HL-60/S4 treated with retinoic acid at 250 ng/mL for 4 days and 3 days (cell line): Measurements from ENCODE around the gene TMEM39A.

Source experiments
- in situ Hi-C: fragments of 300-500 bp; cut with MboI; formaldehyde crosslinking; loops from 2 replicates; pipeline ENCODE4 v1.7.0; 2022; ENCODE audit warnings: low sequenced_read_pairs

The TMEM39A gene

DNA sequence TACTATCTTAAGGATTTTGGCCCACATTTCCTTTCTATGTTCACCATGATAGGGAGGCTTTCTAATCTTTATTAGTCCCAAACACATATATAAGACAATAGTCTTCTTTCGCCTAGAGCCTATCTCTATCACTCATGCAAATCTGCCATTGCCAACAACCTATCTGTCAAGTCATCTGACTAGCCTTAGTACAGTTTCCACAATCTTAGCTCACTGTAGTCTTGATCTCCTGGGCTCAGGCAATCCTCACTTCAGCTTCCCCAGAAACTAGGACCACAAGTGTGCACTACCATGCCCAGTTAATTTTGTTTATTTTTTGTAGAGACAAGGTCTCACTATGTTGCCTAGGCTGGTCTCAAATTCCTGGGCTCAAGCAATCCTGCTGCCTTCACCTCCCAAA is 6.9 kb downstream of the TMEM39A start:
- in situ Hi-C loops, result no loop called here

DNA sequence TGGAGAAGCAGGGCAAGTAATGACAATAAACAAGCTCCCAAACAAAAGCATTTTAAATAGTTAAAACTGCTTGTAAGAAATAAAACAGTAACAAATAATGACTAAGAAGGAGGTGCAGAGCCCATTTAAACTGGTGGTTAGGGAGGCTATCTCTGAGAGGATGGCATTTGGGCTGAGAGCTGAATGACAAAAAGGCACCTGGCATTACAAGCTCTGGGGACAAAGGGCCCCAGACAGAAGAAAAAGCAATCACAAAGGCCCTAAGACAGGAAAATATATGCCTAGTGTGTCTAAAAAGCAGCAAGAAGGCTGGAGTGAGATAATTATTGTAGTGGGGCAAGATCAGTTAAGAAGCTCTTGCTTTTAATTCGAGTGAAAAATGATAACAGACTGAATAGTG is 9.6 kb downstream of the TMEM39A start:
- in situ Hi-C loops, result no loop called here

DNA sequence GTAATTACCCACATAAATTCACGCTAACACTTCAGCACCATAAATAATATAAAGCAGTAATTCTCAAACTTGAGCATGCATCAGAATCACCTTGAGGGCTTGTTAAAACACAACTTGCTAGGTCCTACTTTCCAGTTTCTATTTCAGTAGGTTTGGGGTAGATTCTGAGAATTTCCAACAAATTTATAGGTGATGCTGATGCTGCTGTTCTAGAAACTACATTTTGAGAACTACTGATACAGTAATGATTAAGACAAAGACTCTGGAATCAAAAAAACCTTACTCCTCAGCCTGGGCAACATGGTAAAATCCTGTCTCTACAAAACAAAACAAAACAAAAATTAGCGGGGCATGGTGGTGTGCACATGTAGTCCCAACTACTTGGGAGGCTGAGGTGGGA is 18.8 kb downstream of the TMEM39A start:
- in situ Hi-C loops, result no loop called here

DNA sequence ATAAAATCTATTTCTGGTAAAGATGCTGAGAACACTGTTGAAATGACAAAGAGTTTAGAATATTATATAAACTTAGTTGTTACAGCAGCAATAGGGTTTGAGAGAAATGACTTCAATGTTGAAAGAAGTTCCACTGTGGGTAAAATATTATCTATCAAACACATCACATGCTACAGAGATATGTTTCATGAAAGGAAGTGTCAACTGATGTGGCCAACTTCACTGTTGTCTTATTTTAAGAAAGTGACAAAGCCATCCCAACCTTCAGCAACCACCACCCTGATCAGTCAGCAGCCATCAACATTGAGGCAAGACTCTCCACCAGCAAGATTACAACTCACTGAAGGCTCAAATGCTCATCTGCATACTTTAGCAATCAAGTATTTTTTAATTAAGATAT is 20.2 kb downstream of the TMEM39A start:
- in situ Hi-C loops, result no loop called here

DNA sequence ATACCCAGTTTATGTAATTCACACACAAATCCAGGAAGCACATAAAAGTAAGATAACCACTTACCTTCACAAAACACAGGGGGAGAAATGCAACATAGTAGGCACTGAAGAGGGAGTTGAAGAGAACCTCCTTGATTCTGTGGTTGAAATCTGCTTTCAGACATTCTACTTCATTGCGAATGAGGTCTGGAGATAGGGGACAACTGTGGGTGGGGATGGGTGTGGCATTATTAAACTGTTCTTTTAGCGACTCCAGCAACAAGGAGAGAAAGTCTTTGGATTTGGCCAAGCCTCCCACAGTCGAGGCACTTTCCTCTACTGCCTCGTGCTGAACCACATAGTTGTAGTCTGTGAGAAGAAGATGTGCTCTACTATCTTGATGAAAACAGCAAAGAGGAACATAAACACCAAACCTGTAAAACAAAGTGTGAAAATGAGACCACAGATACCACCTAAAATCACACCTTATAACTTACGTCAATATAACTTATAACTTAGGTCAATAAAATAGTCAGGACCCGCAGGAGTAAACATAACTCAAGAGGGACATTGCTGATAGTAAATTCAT is 25.6 kb downstream of the TMEM39A start:
- in situ Hi-C loops, result no loop called here

DNA sequence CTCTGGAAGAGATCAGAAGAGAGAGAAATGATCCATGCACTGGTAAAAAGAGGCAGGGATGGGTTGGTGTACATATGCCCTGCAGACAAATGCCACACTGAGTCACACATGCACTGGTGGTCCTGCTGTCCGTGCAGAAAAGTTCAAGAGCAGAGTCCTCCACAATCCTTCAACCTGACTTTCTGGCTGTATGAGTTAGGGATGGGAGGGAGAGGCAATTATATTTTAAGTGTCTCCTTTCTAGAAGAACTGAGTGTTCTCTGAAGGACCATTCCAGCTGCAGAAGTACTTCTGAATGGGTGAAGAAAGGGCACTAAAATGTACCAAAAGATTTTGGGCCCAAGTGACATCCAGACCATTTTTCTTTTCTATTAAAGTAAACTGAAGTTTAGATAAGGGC is 26.4 kb downstream of the TMEM39A start:
- in situ Hi-C loops, result no loop called here

DNA sequence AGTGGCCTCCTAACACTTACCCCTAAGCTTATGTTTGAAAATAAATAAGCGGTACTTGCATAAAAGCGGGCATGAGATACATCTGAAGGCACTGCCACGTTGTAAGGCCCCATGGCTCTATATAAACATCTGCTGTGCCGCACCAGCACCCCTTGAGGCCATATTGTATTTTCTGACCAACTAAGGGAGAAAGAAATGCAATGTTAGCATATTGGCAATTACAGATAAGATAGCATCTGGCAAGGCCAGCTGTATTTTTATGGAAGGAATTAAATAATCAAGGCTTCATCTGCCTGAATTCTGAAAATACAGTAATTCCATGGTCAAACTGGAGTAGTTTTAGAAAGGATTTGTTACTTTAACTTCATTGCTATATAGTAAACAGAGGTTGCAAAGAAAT is 28.7 kb downstream of the TMEM39A start:
- in situ Hi-C loops, result no loop called here

DNA sequence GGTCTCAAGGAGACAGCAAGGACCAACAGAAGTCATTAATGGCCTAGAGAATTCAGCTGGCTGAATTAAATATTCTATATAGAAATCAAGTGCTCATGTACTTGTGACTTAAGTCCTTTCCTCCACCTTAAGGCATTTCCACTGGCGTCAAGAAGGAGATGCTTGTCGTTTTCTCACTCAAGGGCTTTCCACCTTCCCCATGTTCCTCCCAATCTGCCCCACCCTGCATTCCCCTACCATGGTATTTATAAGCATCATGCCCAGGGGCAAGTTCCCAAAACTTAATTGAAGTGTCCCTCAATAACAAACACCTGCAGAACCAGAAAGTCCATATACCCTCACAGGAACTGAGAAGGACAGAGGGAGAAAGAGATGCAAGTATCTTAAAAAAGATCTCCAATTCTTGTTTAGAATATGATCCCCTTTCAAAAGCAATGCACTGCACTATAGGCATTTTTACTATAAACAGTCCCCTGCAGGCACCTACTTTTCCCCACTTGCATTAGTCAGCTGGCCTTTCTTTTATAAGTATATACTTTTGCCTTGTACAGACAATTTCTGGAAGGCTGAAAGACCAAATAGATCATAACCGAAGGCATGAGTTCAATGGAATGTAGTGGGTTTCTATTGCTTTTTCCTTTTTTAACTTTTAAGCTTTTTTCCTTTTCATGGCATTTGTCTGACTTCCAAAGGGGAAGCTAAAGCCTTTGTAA is 29.6 kb downstream of the TMEM39A start:
- in situ Hi-C loops, result no loop called here

DNA sequence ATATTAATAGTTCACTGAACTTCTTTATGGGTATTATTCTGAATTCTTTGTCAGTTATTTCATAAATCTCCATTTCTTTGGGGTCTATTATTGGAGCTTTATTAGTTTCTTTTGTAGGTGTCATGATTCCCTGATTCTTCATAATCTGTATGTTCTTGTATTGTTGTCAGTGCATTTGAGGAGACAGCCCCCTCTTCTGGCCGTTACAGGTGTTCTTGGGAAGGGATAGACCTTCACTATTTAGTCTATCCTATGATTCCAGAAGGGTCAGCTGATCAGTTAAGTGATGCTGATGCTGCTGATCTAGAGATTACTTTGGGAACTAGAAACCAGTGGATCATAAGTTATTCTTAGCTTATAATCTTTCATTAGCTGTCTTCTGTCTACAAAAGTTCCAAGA is 34.9 kb downstream of the TMEM39A start:
- in situ Hi-C loops, result no loop called here

DNA sequence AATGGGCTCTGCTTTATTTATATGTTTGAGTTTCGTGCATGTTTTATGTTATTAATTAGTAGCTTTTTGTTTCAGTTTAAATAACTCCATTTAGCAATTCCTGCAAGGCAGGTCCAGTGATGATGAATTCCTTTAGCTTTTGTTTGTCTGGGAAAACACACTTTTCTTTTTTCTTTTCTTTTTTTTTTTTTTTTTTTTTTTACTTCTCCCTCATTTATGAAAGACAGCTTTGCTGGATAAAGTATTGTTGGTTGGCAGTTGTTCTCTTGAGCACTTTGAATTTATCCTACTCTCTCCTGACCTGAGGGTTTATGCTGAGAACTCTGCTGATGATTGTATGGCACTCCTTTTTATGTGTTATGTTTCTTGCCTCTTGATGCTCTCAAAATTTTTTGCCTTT is 35.7 kb downstream of the TMEM39A start:
- in situ Hi-C loops, result no loop called here

DNA sequence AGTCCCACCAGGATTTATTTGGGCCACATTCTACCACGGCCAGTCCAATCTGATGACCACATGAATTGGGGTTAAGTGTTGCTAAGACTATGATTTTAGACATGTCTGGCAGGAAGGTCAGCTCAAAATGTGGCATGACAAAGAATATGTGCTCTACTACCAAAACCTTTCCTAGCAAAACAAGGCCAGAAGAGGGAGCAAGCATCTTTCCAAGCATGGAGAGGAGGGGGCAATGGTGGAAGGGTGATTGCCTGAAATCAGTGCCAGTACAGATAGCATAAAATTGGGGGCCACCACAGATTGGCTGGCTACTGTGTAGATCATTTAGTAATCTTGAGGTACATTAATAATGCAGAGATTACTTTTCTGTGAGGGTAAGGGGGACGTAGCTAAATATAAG is 43.2 kb downstream of the TMEM39A start:
- in situ Hi-C loops, result no loop called here

DNA sequence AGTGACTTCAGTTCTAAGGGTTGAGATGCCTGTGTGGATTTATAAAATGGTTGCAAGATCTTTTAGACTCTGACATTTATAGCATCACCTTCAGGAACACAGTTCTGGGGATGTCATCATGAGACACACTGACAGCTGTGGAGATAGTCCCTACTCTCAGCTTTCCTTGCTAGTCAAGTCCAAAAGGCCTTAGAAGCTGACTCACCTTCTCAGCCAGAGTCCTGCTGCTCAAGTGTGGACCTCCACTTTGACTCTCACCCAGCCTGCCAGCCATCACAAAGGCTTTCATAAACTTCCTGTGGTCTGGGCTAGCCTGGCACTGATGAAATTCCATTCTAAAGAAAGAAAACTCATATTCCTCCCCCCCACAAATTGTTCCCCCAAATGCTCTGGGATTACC is 44.8 kb downstream of the TMEM39A start:
- in situ Hi-C loops, result no loop called here

DNA sequence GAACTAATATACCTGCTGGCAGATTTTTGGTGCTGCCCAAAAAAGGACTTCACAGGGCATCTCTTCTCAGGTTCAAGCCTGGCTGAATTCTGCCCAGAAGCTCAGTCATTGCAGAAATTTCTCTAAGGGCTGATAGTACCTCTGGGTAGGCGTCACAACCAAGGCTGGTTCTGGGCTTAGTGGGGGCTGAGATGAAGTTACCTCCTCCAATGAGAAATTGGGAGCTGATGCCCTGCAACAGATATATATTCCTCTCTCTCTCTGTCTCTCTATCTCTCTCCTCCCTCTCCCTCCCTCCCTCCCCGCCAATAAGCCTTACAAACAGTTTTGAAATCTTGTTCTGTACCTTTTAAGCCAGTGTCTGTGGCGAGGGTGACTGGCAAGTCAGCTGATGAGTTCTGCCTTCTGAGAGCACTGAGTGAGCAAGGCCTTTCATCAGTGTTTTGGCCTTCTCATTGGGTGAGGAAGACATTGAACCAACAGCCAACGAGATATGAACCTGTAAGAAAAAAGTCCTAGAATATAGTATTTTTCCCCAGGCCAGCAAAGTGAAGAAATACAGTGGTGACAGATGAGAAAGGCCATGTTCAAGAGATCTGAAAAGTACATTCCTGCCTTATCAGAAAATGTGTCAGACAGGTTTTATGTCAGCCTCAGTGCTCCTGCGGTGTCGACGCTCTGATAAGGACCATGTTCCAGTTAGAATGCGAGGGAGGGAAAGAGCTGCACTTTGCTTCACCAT is 45.5 kb downstream of the TMEM39A start:
- in situ Hi-C loops, result no loop called here

DNA sequence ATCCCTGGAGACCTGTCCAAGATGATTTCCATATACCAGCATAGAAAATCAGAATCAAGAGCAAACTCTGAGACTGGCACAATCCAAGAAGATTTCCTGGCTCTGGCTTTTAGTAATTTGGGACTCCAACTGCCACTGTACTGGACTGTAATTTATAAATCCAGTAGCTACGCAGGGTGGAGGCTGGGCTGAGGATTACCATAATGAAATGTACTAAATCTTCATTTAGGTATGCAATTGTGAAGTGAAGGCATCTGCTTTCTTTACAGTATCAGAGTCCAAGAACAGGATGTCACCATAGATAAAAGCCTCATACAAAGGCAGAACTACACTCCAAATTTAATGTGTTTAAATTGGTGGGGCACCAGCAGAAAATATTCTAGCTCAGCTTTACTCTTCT is 46.5 kb downstream of the TMEM39A start:
- in situ Hi-C loops, result no loop called here

DNA sequence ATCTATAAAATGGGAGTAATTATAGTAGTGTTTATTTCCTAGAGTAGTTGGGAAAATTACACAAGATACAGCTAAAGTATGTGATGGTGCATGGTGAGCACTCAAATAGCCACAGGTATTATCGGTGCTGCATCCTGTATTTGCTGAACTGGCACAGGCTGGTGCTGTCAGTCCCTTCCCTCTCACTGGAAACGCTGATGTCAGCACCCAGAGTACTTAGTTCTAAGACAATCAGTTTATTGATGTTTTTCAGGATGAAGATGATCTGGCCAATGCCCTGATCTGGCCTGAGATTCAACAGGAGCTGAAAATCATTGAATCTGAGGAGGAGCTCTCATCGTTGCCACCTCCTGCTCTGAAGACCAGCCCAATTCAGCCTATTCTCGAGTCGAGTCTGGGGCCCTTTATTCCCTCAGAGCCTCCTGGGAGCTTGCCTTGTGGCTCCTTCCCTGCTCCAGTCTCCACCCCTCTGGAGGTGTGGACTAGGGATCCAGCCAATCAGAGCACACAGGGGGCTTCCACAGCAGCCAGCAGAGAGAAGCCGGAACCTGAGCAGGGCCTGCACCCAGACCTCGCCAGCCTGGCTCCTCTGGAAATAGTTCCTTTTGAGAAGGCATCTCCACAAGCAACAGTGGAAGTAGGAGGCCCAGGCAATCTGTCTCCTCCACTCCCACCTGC is 49.7 kb downstream of the TMEM39A start:
- in situ Hi-C loops, result no loop called here

DNA sequence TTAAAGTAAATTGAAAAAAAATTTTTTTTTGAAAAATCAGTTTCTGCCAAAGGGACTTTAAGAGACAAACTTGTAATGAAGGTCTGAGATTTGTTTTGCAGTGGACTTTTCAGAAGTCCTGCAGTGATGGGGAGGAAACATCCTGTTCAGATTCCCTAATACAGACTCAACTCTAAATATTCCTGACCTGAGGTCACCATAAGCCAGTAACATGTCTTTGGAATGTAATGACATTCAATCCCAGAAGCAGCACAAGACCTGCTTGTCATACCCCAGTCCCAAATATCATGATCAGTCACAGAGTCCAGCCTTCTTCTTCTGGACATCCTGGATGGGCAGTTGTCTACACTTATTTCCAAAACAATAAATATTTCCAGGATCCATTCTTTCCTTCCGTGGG is 53.6 kb downstream of the TMEM39A start:
- in situ Hi-C loops, result no loop called here

DNA sequence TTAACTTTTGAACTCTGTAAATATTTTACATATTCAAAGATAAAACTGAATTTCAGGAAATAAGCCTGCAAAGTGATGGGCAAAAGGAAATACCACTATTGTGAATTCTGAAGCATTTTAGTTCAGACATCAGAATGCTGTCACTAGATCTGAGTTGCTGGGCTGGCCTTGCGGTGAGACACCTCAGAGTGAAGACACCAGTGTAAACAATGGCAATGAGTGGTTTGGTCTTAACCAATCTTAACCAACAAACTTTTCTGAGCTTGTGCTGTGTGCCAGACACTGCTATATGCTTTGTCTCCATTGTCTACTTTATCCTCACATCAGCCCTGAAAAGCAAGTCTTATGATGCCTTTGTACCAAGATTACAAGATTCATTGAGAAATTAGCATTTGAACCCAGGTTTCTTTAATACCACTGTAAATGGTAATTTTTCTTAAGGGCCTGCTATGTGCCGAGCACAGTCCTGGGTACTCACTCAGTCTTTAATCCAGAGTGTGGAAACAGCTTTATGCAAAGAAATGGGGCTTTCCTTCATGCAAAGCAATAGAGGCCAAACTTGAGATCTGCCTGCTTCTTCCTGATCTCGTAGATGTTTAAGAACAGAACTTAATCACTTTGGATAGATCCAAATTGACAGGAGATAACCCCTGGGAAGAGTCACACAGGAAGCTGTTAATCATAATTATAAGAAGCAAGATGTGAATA is 55.0 kb downstream of the TMEM39A start:
- in situ Hi-C loops, result no loop called here

DNA sequence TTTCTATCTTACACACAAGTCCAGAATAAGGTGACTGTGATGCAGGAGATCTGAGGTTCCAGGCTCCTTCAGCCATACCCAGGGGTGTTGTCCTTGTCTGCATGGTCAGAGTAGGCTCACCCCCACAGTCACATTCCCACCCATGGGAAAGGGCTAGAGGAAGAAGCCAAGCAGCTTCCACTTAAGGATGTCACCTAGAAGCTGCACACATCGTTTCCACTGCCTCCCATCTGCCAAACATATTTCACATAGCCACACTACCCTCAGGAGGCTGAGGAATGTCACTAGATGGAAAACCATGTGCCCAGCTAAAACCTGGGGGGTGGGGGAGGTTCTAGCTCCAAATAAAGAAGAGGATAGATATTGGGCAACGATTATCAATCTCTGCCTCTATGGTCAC is 58.1 kb downstream of the TMEM39A start:
- in situ Hi-C loops, result no loop called here

DNA sequence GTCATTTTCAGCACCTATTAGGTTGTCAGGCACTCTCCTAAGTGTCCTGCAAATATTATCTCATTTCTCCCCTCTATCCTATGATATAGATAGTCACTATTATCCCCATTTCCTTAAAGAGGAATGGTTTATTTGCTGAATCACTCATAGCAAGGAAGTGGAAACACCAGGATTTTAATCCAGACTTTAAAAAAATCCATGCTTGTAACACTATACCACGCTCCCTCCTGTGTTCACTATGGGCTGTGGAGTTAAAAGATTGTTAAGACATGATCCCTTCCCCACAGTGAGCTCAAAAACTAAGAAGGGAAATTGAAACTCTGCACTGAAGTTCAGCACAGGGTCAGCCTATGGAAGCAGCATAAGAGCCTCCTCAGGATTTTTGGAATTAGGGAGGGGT is 60.2 kb downstream of the TMEM39A start:
- in situ Hi-C loops, result no loop called here

DNA sequence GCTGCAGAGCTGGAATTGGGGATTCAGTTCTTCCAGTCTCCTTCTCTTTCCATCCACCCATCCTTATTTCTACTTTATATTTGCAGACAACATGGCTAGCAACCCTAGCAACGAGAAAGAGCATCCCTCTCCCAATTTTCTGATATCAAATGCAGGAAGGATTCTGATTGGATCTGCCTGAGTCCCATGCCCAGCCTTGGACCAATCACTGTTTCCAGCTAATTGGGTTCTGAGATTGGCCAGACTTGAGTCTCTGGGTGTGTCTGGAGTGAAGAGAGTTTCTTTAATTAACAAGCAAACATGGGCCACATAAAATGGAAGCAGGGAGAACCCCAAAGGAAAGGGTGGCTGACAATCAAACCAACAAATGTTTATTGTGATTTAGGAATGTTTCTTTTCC is 60.6 kb downstream of the TMEM39A start:
- in situ Hi-C loops, result no loop called here
